T-helper 17 cell (primary cell): ENCODE data around the gene DPEP3. TPM values are rescaled to one million over a fixed set of nuclear protein-coding genes. Genes with fewer than 3 reads are reported as not detected.
"Not testable (repeated sequence)": the region's sequence is repeated elsewhere in the genome, so short reads cannot be mapped to it uniquely, and the experiment has no call there.

ENCODE experiments used
- ATAC-seq: fragments of 150-1000 bp; cut with Tn5 transposase; 2 replicates; pipeline ENCODE4 v1.10.0; 2021; ENCODE audit warnings: mild to moderate bottlenecking, moderate library complexity
- DNase-seq, 3 donors: peaks; one replicate each; pipeline versions ENCODE4 v3.0.0 to v3.0.0-alpha.2; 2020 to 2021
- H3K9me3 ChIP-seq: one replicate; pipeline ENCODE4 v1.7.0; 2013; ENCODE audit warnings: low read length, mild to moderate bottlenecking; ENCODE audit not compliant: control insufficient read depth, poor library complexity, severe bottlenecking
- H3K27ac Mint-ChIP-seq: one replicate; pipeline ENCODE4 v1.8.0; 2022; ENCODE audit warnings: mild to moderate bottlenecking, moderate library complexity, mixed read lengths
- H3K27me3 Mint-ChIP-seq: one replicate; pipeline ENCODE4 v1.8.0; 2022; ENCODE audit warnings: mixed read lengths
- H3K36me3 Mint-ChIP-seq: one replicate; pipeline ENCODE4 v1.8.0; 2022; ENCODE audit warnings: low read depth, mixed read lengths
- H3K4me1 Mint-ChIP-seq: one replicate; pipeline ENCODE4 v1.8.0; 2022; ENCODE audit warnings: mild to moderate bottlenecking, mixed read lengths
- H3K4me3 Mint-ChIP-seq: one replicate; pipeline ENCODE4 v1.8.0; 2022; ENCODE audit warnings: mild to moderate bottlenecking, moderate library complexity, mixed read lengths
- total RNA-seq, 4 donors: library from RNA in 2 of 4; stranded (reverse) in 2 of 4; gene quantifications; one replicate each; pipeline ENCODE4 v1.2.3 and lab custom pipeline; 2022 to 2026

DPEP3 gene
- total RNA-seq, 2 donors from 2014 or later, result 0.22 to 0.68 TPM

GRCh38 chr16:68003031-68003430 is 22.7 kb upstream of the DPEP3 start:
- no peaks in the 10 kb centered on the region for H3K9me3 ChIP-seq
- Mint-ChIP-seq H3K4me3 (no peak overlapping the region), H3K27ac (no peak overlapping the region), H3K36me3 (no peaks in the 10 kb centered on the region), H3K4me1 (peaks cover 38% of the 10 kb centered on the region), H3K27me3 (no peaks in the 10 kb centered on the region)
- ATAC-seq (no peak), DNase-seq (no peak)

- H3K9me3 ChIP-seq, result no peaks in the 10 kb centered on the region
- no peaks in the 10 kb centered on the region for H3K36me3 Mint-ChIP-seq
- no peaks in the 10 kb centered on the region for H3K27me3 Mint-ChIP-seq
- ATAC-seq (peak; percentile 7), DNase-seq (no peak)
- peaks cover 35% of the 10 kb centered on the region for H3K4me1 Mint-ChIP-seq
- H3K27ac Mint-ChIP-seq, result peak overlapping the region; percentile 85
- peak overlapping the region; percentile 85 for H3K4me3 Mint-ChIP-seq
Observed at GRCh38 chr16:68000450-68000849, 20.2 kb upstream of the DPEP3 start.

GRCh38 chr16:67999985-68000384 is 19.7 kb upstream of the DPEP3 start:
- DNase-seq, result no peak
- no peaks in the 10 kb centered on the region for H3K9me3 ChIP-seq
- H3K27me3 Mint-ChIP-seq, result no peaks in the 10 kb centered on the region
- H3K27ac Mint-ChIP-seq, result peak overlapping the region; percentile 85
- peaks cover 39% of the 10 kb centered on the region for H3K4me1 Mint-ChIP-seq
- H3K4me3 Mint-ChIP-seq, result peak overlapping the region; percentile 85
- H3K36me3 Mint-ChIP-seq, result no peaks in the 10 kb centered on the region
- peak; percentile 39 for ATAC-seq

- Mint-ChIP-seq H3K4me3 (peak within 1 kb of the TSS; percentile 85), H3K27ac (peak within 1 kb of the TSS; percentile 85), H3K4me1 (peaks cover 37% of the 10 kb centered on the region)
- H3K36me3 Mint-ChIP-seq, DNase-seq, H3K9me3 ChIP-seq, H3K27me3 Mint-ChIP-seq: not testable (repeated sequence)
- ATAC-seq, result peak; percentile 92
Observed at GRCh38 chr16:67998779-67999688, 18.7 kb upstream of the DPEP3 start, which contains the start of gene DPEP2. Gene DPEP2, minus strand, starts transcription at chr16:67999484. Its CDS starts 6,272 bp downstream, at chr16:67993212.

- peak overlapping the region; percentile 85 for H3K4me3 Mint-ChIP-seq
- not testable (repeated sequence) for H3K9me3 ChIP-seq, H3K36me3 Mint-ChIP-seq, ATAC-seq, DNase-seq, H3K27me3 Mint-ChIP-seq
- H3K27ac Mint-ChIP-seq, result peak overlapping the region; percentile 85
- peaks cover 40% of the 10 kb centered on the region for H3K4me1 Mint-ChIP-seq
Observed at GRCh38 chr16:67998231-67998778, 18.0 kb upstream of the DPEP3 start.

GRCh38 chr16:67996666-67997065 is 16.4 kb upstream of the DPEP3 start:
- H3K9me3 ChIP-seq, result no peaks in the 10 kb centered on the region
- ATAC-seq (no peak), DNase-seq (no peak)
- no peaks in the 10 kb centered on the region for H3K36me3 Mint-ChIP-seq
- H3K4me1 Mint-ChIP-seq, result peaks cover 42% of the 10 kb centered on the region
- H3K27ac Mint-ChIP-seq, result peak overlapping the region; percentile 84
- no peaks in the 10 kb centered on the region for H3K27me3 Mint-ChIP-seq
- H3K4me3 Mint-ChIP-seq, result no peak overlapping the region

GRCh38 chr16:67995423-67995822 is 15.1 kb upstream of the DPEP3 start:
- peaks cover 37% of the 10 kb centered on the region for H3K4me1 Mint-ChIP-seq
- ATAC-seq (no peak), DNase-seq (no peak)
- peak overlapping the region; percentile 84 for H3K27ac Mint-ChIP-seq
- H3K9me3 ChIP-seq, result no peaks in the 10 kb centered on the region
- no peaks in the 10 kb centered on the region for H3K36me3 Mint-ChIP-seq
- no peaks in the 10 kb centered on the region for H3K27me3 Mint-ChIP-seq
- peak overlapping the region; percentile 36 for H3K4me3 Mint-ChIP-seq

GRCh38 chr16:67994040-67994408 is 13.7 kb upstream of the DPEP3 start:
- H3K36me3 Mint-ChIP-seq, DNase-seq, H3K27me3 Mint-ChIP-seq, H3K9me3 ChIP-seq: not testable (repeated sequence)
- H3K4me3 Mint-ChIP-seq, result peak overlapping the region; percentile 88
- H3K4me1 Mint-ChIP-seq, result peaks cover 25% of the 10 kb centered on the region
- peak overlapping the region; percentile 84 for H3K27ac Mint-ChIP-seq
- ATAC-seq, result peak; percentile 16

- Mint-ChIP-seq H3K27me3 (no peaks in the 10 kb centered on the region), H3K4me3 (peak overlapping the region; percentile 88), H3K36me3 (no peaks in the 10 kb centered on the region), H3K4me1 (peaks cover 23% of the 10 kb centered on the region), H3K27ac (peak overlapping the region; percentile 84)
- DNase-seq, result peak; percentile 76 to 82 (median 77)
- peak; percentile 92 for ATAC-seq
- H3K9me3 ChIP-seq, result no peaks in the 10 kb centered on the region
Observed at GRCh38 chr16:67993207-67994039, 13.1 kb upstream of the DPEP3 start.

- Mint-ChIP-seq H3K4me3 (peak overlapping the region; percentile 88), H3K27ac (peak overlapping the region; percentile 84), H3K4me1 (peaks cover 27% of the 10 kb centered on the region), H3K36me3 (no peaks in the 10 kb centered on the region), H3K27me3 (no peaks in the 10 kb centered on the region)
- no peaks in the 10 kb centered on the region for H3K9me3 ChIP-seq
- DNase-seq, result no peak
- no peak for ATAC-seq
Observed at GRCh38 chr16:67992661-67993206, 12.4 kb upstream of the DPEP3 start.

GRCh38 chr16:67990018-67990386 is 9.7 kb upstream of the DPEP3 start:
- H3K9me3 ChIP-seq, result no peaks in the 10 kb centered on the region
- no peaks in the 10 kb centered on the region for H3K27me3 Mint-ChIP-seq
- no peaks in the 10 kb centered on the region for H3K36me3 Mint-ChIP-seq
- no peak for DNase-seq
- ATAC-seq, result no peak
- no peak overlapping the region for H3K27ac Mint-ChIP-seq
- H3K4me3 Mint-ChIP-seq, result no peak overlapping the region
- H3K4me1 Mint-ChIP-seq, result peaks cover 22% of the 10 kb centered on the region

GRCh38 chr16:67989322-67990017 is 9.2 kb upstream of the DPEP3 start:
- H3K9me3 ChIP-seq, result no peaks in the 10 kb centered on the region
- no peak overlapping the region for H3K4me3 Mint-ChIP-seq
- H3K27ac Mint-ChIP-seq, result peak overlapping the region; percentile 88
- no peak for DNase-seq
- peaks cover 21% of the 10 kb centered on the region for H3K4me1 Mint-ChIP-seq
- no peaks in the 10 kb centered on the region for H3K27me3 Mint-ChIP-seq
- ATAC-seq, result no peak
- no peaks in the 10 kb centered on the region for H3K36me3 Mint-ChIP-seq
